GM23248 (cell line): ENCODE measurements around the gene TUBGCP6. TPM values are rescaled to one million over a fixed set of nuclear protein-coding genes. Genes with fewer than 3 reads are reported as not detected.
A peak's percentile ranks its signal among the peaks of the same experiment; 100 is the strongest.

Experiments
- DNase-seq: peaks from one replicate; pipeline ENCODE4 v3.0.0-alpha.2; 2015
- H2AFZ ChIP-seq: fragments of 200-600 bp; sonication (generic); 2 replicates; pipeline ENCODE4 v1.6.1; 2016; ENCODE audit warnings: antibody characterized with exemption
- H3F3A ChIP-seq: fragments of 200-600 bp; sonication (generic); 2 replicates; pipeline ENCODE4 v1.6.1; 2016; ENCODE audit warnings: mild to moderate bottlenecking, antibody characterized with exemption, mixed run types; ENCODE audit not compliant: insufficient read depth
- H3K27ac ChIP-seq: fragments of 200-600 bp; sonication (generic); 2 replicates; pipeline ENCODE4 v1.5.1; 2016; ENCODE audit warnings: mild to moderate bottlenecking
- H3K27me3 ChIP-seq: fragments of 200-600 bp; sonication (generic); replicated peaks from 2 replicates; pipeline ENCODE4 v1.6.1; 2016; ENCODE audit warnings: mild to moderate bottlenecking; ENCODE audit not compliant: insufficient read depth
- H3K36me3 ChIP-seq: fragments of 200-600 bp; sonication (generic); 2 replicates; pipeline ENCODE4 v1.6.1; 2016; ENCODE audit warnings: low read depth, mild to moderate bottlenecking
- H3K4me1 ChIP-seq: fragments of 200-600 bp; sonication (generic); 2 replicates; pipeline ENCODE4 v1.6.1; 2016; ENCODE audit warnings: mild to moderate bottlenecking; ENCODE audit not compliant: insufficient read depth
- H3K4me2 ChIP-seq: fragments of 200-600 bp; sonication (generic); one replicate; pipeline ENCODE4 v1.6.1; 2016; ENCODE audit warnings: mild to moderate bottlenecking; ENCODE audit not compliant: unreplicated experiment
- H3K4me3 ChIP-seq: fragments of 200-600 bp; sonication (generic); 2 replicates; pipeline ENCODE4 v1.5.1; 2016; ENCODE audit warnings: mild to moderate bottlenecking
- H3K79me2 ChIP-seq: fragments of 200-600 bp; sonication (generic); 2 replicates; pipeline ENCODE4 v1.6.1; 2016; ENCODE audit warnings: mild to moderate bottlenecking; ENCODE audit not compliant: insufficient read depth
- H3K9ac ChIP-seq: fragments of 200-600 bp; sonication (generic); 2 replicates; pipeline ENCODE4 v1.6.1; 2016; ENCODE audit warnings: mild to moderate bottlenecking
- H3K9me2 ChIP-seq: fragments of 200-600 bp; sonication (generic); 2 replicates; pipeline ENCODE4 v1.6.1; 2016; ENCODE audit warnings: mixed run types, mild to moderate bottlenecking, moderate library complexity; ENCODE audit not compliant: insufficient read depth
- H3K9me3 ChIP-seq: fragments of 200-600 bp; sonication (generic); one replicate; pipeline ENCODE4 v1.6.1; 2017; ENCODE audit warnings: low read depth
- H4K20me1 ChIP-seq: fragments of 200-600 bp; sonication (generic); 2 replicates; pipeline ENCODE4 v1.6.0; 2016; ENCODE audit not compliant: insufficient read depth
- EZH2 ChIP-seq: fragments of 200-600 bp; sonication (generic); IDR thresholded peaks from 2 replicates; pipeline ENCODE4 v1.6.1; 2018; ENCODE audit warnings: antibody characterized with exemption, mild to moderate bottlenecking; ENCODE audit not compliant: insufficient read depth, poor library complexity, severe bottlenecking
- EZH2phosphoT487 ChIP-seq: fragments of 200-600 bp; sonication (generic); IDR thresholded peaks from 2 replicates; pipeline ENCODE4 v1.6.1; 2018; ENCODE audit warnings: antibody characterized with exemption, moderate library complexity, mild to moderate bottlenecking, low read depth; ENCODE audit not compliant: insufficient read depth
- WGBS, 2 experiments: methylation state at CpG; one replicate each; pipeline ENCODE4 v1.1.6; 2015 to 2017; ENCODE audit warnings: low lambda C conversion rate in 2 of 2, low coverage in 1 of 2; ENCODE audit errors: missing lambda C conversion rate in 2 of 2; 5-methylcytosine and 5-hydroxymethylcytosine counted together
- in situ Hi-C: fragments of 300-500 bp; cut with MboI; formaldehyde crosslinking; loops from 2 replicates; pipeline ENCODE4 v1.15.0; 2020
- polyA plus RNA-seq: library from polyadenylated mRNA; unstranded; fragments of >200 nt; fragmentation: Nextera tagmentation; extraction: Ambion mirVana; gene quantifications from 2 replicates; pipeline ENCODE4 v1.2.1, GENCODE V29; 2016
- total RNA-seq: library from RNA; depleted of rRNA; stranded (reverse); fragments of >200 nt; shearing (Covaris generic); gene quantifications from 2 replicates; pipeline ENCODE4 v1.2.3, GENCODE V29; 2014

Gene TUBGCP6
- total and polyA plus RNA-seq, 2 experiments from 2014 or later, result 16.6 to 32.0 TPM

DNA sequence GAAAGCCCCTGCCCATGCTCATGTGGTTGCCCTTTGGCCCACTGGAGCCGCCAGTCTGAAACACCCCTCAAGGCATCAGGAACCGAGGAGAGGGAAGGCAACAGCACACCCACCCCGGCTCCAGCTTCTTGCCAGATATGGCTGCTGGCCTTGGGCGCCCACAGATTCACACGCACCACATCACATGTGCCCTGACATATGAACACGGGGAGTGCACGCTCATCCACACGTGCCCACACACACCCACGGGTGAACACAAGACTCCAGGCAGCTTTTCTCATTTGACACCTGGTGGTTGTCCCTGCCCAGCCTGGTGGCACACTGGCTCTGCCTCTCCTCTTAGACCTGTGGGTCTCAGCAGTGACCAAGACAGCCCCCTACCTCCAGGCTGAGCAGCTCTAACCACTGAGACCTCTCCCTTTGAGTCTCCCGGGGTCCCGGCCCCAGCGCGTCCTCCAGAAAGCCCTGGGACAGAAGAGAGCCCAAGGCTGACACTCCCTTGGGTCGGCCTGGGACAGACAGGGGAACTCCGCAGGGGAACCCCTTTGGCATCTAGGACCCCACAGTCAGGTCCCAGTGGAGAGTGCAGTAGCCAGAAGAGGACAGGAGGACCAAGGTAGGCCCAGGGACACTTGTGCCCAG, 19.4 kb upstream of the TUBGCP6 start:
- H3F3A ChIP-seq, result no peaks in the 10 kb centered on the region
- no peaks in the 10 kb centered on the region for H4K20me1 ChIP-seq
- TF ChIP-seq EZH2 (no peak), EZH2phosphoT487 (no peak)
- WGBS, 2 experiments, result 68 to 74% methylated on average over 14 to 15 of the region's 15 CpGs
- H3K27ac ChIP-seq, result no peak overlapping the region
- 0 out of 2 replicates have a peak, but pooled peaks cover 3% of the 10 kb centered on the region for H3K4me1 ChIP-seq
- no peaks in the 10 kb centered on the region for H3K36me3 ChIP-seq
- no peak overlapping the region for H2AFZ ChIP-seq
- H3K9me2 ChIP-seq, result no peaks in the 10 kb centered on the region
- H3K4me2 ChIP-seq, result no peak overlapping the region
- DNase-seq, result no peak
- H3K4me3 ChIP-seq, result no peak overlapping the region
- H3K79me2 ChIP-seq, result peaks cover 9% of the 10 kb centered on the region
- H3K9ac ChIP-seq, result no peak overlapping the region
- no peaks in the 10 kb centered on the region for H3K9me3 ChIP-seq
- in situ Hi-C loops, result no loop called here
- no peaks in the 10 kb centered on the region for H3K27me3 ChIP-seq

DNA sequence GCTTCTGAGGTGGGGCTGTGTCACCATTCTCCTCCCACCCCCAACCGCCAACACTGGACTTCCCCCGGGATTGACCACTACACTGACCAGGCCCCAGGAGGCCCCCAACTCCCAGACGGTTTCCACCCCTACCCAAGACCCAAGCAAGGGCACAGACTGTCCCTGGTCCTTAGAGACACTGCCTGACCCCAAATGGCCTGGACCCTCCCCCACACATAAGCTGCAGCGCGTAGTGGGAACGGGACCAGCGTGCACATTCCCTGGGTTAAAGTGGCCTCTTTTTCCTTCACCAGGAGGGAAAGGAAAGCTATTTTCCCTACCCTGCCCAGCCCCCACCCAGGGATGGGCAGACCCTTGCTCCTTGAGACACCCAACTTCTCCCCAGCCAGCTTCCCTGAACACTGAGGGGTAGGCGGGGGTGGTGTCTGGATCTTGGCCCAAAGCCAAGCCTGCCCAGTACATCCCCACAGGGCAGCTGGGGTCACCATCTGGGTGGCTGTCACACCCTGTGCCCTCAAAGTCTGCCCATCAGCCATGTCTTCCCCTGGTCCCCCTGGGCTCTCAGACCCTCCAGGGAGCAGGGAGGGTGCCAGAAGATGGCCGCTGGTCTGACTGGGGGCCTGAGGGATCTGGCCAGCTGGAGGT, 18.3 kb upstream of the TUBGCP6 start:
- DNase-seq, result no peak
- Histone ChIP-seq H2AFZ (no peak overlapping the region), H3K27ac (no peak overlapping the region), H4K20me1 (no peaks in the 10 kb centered on the region), H3K4me2 (no peak overlapping the region), H3F3A (no peaks in the 10 kb centered on the region), H3K9me3 (no peaks in the 10 kb centered on the region), H3K9ac (no peak overlapping the region), H3K79me2 (peaks cover 21% of the 10 kb centered on the region), H3K4me1 (0 out of 2 replicates have a peak, but pooled peaks cover 3% of the 10 kb centered on the region), H3K36me3 (no peaks in the 10 kb centered on the region), H3K9me2 (no peaks in the 10 kb centered on the region), H3K27me3 (no peaks in the 10 kb centered on the region), H3K4me3 (no peak overlapping the region)
- WGBS, 2 experiments, result 59 to 64% methylated on average over 9 of the region's 9 CpGs
- in situ Hi-C loops, result no loop called here
- no peak for TF ChIP-seq EZH2phosphoT487
- no peak for TF ChIP-seq EZH2

DNA sequence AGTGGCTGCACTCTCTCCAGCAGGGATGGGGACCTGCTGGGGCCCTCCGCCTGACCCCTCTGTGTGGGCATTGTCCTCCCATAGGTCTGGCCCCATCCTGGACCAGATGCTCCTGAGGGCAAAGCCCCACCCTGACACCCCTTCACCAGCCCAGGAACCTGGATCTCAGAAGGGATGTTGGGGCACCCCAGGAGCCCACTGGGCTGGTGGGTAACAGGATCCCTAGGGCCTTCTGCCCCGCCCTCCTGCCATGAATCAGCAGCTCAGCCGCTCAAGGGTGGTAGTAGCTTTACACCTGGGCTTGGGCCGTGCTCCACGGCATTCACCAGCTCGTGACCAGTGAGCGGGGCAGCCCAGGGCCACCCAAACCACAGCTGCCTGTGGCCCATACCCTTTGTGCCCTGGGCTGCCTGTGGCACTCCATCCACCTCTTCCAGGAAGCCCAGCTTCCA, 17.7 kb upstream of the TUBGCP6 start:
- H3K9me3 ChIP-seq, result no peaks in the 10 kb centered on the region
- H3K36me3 ChIP-seq, result no peaks in the 10 kb centered on the region
- H2AFZ ChIP-seq, result no peak overlapping the region
- H3F3A ChIP-seq, result no peaks in the 10 kb centered on the region
- no peaks in the 10 kb centered on the region for H4K20me1 ChIP-seq
- peaks cover 22% of the 10 kb centered on the region for H3K79me2 ChIP-seq
- no peak overlapping the region for H3K4me3 ChIP-seq
- in situ Hi-C loops, result no loop called here
- no peak overlapping the region for H3K4me2 ChIP-seq
- no peaks in the 10 kb centered on the region for H3K9me2 ChIP-seq
- no peaks in the 10 kb centered on the region for H3K27me3 ChIP-seq
- 0 out of 2 replicates have a peak, but pooled peaks cover 3% of the 10 kb centered on the region for H3K4me1 ChIP-seq
- WGBS, 2 experiments, result 44 to 58% methylated on average over 7 of the region's 7 CpGs
- H3K27ac ChIP-seq, result no peak overlapping the region
- H3K9ac ChIP-seq, result no peak overlapping the region
- no peak for TF ChIP-seq EZH2
- TF ChIP-seq EZH2phosphoT487, result no peak
- DNase-seq, result peak; percentile 52

DNA sequence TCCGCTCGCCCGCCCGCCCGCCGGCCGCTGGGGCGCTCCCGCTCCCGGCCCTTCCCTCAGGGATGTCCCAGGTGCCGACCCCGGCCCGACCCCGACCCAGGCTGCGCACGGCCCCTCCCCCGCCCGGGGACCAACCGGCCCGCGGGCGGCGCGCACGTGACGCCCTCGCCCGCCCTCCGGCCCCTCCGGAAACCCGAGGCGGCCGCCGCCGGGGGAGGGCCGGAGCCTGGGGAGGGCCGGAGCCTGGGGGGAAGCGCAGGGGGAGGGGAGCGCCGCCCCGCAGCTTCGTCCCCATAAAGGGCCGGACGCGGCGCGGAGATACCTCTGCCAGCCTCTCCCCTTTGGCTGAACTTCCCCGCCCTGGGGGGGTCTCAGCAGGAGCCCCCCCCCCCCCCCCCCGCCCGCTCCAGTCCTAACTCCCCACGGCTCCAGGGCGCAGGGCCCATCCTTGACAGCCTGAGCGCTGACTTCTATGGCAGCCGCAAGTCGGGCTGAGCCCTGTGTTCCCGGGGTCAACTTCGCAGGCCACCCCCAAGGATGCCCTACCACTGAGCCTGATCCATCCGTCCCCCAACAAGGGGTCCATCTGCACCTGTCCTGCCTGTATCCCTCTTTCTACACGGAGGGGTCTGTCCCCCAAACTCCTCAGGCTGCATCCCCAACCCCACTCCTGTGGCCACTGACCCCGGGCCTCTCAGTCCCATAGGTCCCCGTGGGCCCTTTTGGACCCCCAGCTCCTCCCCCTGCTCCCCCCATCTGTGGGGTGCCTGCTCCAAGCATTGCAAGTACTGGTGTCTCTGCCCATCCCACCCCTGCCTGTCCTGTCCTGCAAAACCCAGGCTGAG, 17.0 kb upstream of the TUBGCP6 start, which contains the start of gene MAPK12:
MAPK12 (minus strand) TSS at position 69 of the 845 bp plus-strand sequence. CDS start 174 bp downstream, outside the sequence.
- peak within 1 kb of the TSS; percentile 58 for H3K27ac ChIP-seq
- H3K79me2 ChIP-seq, result peaks cover 22% of the 10 kb centered on the region
- WGBS, 2 experiments, result 8 to 14% methylated on average over 8 to 22 of the region's 61 CpGs
- H3K9ac ChIP-seq, result peak within 1 kb of the TSS; percentile 92
- TF ChIP-seq EZH2, result no peak
- no peak for TF ChIP-seq EZH2phosphoT487
- H3K9me2 ChIP-seq, result no peaks in the 10 kb centered on the region
- H2AFZ ChIP-seq, result peak within 1 kb of the TSS; percentile 79
- DNase-seq, result peak; percentile 59
- H3K36me3 ChIP-seq, result no peaks in the 10 kb centered on the region
- in situ Hi-C loops, result no loop called here
- H3K9me3 ChIP-seq, result no peaks in the 10 kb centered on the region
- peak within 1 kb of the TSS; percentile 81 for H3K4me3 ChIP-seq
- no peaks in the 10 kb centered on the region for H3F3A ChIP-seq
- H3K4me1 ChIP-seq, result 0 out of 2 replicates have a peak, but pooled peaks cover 3% of the 10 kb centered on the region
- H3K27me3 ChIP-seq, result no peaks in the 10 kb centered on the region
- no peaks in the 10 kb centered on the region for H4K20me1 ChIP-seq
- peak within 1 kb of the TSS; percentile 89 for H3K4me2 ChIP-seq
